ENCODE measurements around the gene HEATR9.

HEATR9 gene

DNA sequence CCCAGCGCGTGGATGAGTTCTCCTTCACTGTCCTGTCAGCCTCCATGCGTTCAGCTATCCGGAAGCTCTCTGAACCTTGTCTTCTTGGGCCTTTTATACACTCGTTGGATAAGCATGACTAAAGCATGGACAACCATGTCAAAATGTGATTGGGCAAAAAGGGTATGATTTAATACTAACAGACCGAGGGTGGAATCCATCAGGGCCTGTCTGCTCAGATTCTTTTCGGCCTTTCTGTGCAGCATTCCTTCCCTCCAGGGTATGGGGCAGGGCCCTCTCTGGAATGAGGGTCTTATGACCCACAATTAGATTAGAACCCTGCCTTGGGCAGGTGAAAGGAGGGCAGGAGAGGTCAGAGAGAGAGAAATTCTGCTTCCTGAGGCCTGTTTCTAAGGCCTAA is 25.5 kb upstream of the HEATR9 start:
- no peak for DNase-seq

DNA sequence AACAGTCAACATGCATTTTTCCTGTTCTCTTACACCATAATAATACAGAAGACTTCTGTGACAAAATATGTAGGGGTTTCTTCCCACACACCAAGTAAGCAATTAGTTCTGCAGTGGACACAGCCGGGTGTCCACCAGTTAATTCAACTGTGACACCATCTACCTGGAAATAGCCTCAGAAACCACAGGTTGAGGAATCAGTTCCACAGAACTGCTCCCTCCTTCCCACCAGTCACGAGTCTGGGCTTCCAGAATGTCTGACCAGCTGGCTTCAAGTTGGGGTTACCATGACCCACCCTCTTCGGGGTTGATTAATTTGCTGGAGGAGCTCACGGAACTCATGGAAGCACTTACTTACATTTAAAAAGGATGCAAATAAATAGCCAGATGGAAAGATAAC is 25.1 kb upstream of the HEATR9 start:
- DNase-seq, result no peak

DNA sequence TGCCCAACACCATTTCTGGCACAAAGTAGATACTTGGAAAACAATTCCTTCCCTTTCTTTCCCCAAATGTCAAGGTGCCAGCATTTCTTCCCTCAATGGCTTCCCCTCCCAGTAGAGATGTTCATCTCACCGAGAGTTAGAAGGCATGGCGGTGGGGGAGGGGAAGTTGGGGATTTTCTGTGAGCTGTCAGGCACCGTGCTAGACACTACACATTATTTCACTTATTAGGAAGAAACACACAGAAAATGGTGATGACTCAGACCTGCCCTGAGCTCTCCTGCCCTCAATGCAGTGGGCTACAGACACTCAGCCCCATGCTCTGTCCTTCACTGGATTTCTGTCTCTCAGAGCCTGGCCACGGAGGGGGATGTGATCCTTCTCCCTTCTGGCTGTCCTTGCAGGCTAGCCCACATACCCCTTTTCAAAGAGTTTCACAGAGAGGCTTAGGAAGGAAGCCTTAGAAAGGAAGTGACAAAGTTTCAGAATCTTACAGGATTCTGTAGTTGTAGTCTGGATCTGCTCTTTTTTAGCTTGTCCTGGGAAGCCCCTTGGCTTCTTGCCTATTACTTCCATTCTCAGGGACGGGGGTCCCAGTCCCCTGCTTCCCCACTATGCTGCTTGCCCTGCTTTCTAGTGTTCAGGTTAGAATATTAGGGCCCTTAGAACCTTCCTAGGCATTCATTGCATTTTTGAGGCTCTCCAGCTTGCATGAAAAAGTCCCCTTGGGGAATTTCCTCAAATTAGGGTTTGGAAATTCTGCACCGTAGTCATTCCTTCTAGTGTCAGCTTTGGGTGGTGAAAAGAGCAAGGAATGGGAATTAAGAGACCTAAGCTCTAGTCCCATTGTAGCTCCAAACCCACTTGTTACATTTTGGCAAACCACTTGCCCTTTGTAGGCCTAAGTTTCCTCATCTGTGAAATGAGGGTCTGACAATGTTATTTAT is 23.7 kb upstream of the HEATR9 start:
- DNase-seq, result peak; percentile 50 to 51

DNA sequence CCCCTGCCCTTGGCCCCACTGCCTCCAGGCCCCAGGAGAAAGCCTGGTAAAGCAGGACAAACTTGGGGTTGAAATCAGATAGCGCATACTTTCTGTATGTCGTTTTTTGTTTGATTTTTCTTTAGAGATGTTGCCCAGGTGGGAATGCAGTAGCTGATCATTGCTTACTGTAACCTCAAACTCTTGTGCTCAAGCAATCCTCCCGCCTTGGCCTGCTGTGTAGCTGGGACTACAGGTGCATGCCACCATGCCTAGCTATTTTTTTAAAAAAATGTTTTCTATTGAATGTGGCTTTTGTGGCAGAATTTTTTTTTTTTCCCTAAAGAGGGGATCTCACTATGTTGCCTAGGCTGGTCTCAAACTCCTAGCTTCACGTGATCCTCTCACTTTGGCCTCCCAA is 22.6 kb upstream of the HEATR9 start:
- DNase-seq, result no peak

DNA sequence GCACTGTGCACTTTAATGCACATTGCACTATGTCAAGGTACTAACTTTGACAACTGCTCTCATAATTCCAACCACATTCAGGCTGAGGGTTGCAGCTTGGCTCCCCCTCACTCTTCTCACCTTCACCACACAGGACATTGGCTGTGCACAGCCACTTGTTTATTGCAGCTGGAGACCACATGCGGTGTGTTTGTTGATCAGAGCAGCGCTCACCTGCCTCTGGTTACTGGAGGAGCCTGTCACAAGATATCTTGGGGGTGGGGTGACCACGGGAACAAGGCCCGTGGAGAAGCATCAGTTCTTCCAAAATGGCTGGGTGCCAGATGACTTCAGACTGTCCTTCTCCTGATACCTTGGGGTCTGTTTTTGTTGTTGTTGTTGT is 22.1 kb upstream of the HEATR9 start:
- no peak for DNase-seq

DNA sequence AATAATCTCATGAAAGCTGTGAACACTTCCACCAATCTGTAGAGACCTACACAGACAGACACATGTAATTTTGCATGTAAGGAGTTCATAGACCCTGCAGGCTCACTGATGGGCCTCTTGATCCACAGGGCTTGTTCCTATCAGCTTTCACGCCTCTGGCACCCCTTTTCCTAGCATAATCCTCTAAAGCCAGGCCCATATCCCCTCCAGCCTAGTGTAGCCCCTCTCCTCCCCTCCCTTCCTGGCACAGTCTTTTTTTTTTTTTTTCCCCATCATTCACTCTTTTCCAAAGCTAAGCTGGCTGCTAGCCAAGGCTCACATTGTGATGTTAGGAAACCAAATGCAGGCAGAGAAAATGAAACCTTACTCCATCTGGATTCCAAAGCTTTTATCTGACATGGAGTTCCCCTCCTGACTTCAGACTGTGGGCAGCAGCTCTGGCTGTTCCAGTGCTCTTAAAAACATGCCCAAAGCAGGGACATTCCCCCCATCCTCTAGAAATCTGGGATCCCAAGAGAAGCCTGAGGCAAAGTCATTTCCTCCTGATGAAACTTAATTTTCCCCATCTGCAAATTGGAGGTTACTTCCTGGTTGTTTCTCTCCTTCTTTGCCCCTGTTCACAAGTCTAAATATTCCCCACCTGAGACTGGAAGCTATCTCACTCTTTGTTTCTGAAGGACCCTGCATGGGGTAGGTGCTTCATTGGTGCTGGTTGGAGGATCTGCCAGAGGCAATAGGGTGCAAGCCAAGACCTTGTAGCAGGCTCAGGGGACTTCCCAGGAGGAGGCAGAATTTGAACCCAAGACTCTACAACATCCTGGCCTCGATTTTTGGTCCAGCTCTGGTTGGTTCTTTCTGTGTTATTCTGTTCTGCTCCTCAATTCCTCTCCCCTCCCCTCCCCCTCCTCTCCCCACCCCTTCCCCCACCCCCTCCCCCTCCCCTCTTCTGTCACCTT is 21.4 kb upstream of the HEATR9 start:
- no peak for DNase-seq

DNA sequence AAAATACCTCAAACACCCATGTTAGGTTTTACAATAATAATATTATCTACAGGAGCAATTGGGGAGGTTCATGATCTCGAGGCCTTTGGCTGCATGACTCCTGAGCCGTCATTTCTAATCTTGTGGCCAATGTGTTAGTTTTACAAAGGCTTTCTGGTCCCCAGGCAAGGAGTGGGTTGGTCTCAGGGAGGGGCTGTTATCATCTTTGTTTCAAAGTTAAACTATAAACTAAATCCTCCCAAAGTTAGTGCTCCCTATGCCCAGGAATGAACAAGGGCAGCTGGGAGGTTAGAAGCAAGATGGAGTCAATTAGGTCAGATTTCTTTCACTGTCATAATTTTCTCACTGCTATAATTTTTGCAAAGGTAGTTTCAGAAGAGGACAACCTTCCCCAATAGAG is 20.6 kb upstream of the HEATR9 start:
- no peak for DNase-seq

DNA sequence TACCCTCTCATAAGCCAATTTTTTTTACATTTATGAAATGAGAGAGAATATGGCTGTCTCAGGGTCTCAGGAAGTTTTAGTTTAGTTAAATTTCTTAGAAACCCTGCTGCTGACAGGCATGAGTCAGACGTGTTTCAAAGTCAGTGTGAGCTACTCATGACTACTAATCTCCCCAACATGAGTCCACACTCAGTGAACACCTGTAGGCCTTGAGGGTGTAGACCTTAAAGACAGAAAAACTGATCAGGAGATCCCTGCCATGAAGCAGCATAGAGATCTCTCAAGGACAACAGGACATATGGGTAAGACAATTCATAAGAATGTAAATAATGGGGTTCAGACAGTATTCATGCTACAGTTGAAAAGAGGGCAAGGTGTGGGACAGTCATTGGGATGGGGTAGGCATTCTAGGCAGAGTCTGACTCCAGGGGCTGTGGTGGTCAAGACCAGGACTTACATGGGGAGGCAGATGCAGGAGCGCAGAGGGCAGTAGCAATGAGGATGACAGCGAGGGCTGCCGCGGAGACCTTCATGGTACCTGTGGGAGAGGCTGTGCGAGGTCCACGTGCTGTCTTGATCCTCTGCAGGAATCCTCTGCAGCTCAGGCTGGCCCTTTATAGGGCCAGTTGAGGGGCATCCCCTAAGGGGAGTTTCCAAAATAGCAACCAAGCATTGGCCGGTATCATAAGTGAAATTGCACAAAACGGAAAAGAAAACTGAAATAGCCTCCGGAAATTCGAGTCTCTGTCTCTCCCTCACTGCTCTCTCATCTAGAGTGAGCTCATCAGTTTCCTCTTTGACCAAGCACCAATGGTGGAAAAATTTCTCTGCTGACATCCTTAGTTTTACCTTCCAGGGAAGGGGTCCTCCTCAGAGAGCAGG is 11.3 kb upstream of the HEATR9 start, which contains the start of gene CCL5:
Gene CCL5, minus strand, starts transcription at position 588 of the 882 bp plus-strand sequence.
- DNase-seq, result peak in 1 of 2 donors; percentile 41

DNA sequence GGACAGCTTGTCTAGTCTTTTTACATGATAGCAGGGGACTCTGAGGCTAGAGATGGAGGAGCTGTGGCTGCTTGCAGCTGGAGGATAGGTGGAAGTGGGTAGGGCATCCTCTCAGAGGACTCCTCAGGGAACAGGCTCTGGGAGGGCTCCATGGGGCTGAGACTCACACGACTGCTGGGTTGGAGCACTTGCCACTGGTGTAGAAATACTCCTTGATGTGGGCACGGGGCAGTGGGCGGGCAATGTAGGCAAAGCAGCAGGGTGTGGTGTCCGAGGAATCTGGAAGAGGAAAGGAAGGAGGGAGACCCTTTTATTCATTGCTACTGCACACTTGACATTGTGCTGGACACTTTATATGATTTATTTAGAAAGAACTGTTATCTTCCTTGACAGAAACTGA is 9.7 kb upstream of the HEATR9 start:
- DNase-seq, result no peak

DNA sequence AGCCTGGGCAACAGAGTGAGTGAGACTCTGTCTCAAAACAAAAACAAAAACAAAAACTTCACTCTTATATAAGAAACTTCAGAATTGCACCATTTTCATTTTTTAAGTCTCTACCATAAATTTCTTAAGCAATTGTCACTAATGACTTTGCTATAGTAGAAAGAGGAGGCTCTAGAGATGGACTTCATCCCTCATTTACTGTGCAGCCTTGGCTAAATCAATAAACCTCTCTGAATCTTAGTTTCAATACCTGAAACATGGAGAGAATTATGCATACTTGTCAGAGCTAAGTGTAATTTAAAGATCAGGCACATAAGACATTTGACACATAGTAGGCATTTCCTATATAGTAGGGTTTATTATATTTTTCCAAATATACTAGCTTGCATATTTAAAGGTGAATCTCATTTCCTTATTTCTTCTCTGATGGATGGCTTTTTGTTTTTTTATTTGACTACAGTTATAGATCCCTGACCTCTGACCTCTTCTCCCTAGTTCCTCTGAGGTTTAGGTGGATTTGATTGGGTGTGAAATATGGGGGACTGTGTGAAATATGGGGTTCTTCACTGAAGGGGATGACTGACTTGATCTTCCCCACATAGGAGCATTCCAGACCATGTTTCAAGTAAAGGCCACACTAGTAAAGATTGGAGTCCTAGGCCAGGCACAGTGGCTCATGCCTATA is 8.8 kb upstream of the HEATR9 start:
- no peak for DNase-seq

DNA sequence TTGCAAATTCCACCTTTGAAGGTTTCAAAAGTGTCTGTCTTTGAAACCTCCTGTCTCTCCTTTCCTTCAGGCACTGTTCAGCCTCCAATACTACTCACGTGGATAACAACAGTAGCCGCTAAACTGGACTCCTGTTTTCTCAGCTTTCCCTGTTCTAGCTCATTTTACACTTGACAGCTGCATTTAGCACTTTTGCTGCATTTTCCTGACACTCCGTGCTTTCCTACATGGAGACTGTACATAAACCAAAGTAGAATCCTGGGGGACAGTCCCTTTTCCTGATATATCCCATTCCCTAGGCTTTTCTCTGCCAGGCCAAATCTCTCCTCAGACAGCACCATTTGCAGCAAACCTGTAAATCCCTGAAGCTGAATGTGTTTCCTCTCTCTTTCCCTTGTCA is 7.8 kb upstream of the HEATR9 start:
- no peak for DNase-seq

DNA sequence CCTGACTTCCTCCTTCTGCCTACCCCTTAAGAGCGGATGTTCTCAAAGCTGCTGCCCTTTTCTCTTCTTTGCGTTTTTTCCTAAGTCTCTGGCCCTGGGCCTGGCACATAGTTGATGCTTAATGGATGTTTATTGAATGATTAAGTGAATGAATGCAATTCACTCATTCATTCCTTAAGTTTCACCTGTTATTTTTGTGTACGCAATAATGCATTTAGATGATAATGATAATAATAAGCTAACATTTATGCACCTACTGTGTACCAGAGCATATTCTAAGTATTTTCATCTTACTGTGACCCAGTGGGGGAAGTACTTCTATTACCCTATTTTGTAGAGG is 7.1 kb upstream of the HEATR9 start:
- DNase-seq, result no peak

DNA sequence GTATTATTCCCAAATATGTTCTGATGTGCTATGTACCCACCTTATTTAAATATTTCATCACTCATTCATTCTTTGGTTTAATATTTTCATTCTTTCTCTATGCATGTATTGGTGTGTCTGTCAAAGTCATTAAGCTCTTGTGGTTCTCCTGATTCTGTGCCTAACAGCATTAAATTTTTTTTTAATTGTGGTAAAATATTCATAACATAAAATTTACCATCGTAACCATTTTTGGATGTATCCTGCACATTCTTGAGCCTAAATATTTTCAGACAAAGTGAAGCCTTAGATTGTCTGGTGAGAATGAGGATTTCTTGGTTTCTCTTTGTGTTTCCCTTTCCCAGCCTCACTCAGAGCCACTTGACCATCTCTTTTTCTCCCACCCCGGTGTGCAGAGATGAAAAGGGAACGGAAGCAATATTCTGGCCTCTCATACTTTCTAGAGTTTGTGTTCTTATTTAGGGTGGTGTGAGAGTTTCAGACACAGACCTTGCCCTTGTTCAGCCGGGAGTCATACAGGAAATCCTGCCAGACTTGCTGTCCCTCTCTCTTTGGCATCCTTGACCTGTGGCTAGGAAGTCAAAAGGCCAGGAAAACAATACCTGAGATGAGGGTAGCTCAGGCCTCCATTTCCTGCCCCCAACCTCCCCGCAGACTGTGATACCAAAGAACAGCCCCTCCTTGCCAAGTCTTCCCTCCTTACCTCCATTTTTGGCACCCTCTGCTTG is 6.5 kb upstream of the HEATR9 start:
- DNase-seq, result no peak

DNA sequence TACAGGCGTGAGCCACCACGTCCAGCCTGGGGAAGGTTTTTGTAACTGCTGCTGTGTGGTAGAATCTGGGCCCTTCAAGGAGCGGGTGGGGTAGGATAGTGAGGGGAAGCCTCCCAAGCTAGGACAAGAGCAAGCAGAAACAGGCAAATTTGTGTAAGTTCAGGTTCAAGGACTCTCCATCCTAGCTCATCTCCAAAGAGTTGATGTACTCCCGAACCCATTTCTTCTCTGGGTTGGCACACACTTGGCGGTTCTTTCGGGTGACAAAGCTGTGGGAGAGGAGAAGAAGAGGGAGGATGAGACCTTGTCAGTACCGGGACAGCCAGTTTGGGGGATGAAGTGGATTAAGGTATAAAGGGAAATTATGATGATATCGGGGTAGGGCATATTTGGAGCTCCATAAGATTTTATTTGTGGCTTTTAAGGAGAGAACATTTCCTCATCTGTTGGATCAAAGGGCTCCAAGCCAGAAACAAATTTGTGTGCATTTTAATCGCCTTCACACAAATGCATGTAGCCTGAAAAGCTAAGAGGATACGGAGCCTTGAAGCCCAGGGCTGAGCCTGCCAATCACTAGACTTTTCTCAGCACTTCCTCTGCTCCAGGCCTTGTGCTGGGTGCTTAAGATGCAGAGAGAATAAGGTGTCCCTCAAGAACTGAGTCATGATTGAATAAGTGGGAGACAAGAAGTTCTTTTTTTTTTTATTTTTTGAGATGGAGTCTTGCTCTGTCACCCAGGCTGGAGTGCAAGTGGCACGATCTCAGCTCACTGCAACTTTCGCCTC is 3.7 kb upstream of the HEATR9 start:
- DNase-seq, result no peak

DNA sequence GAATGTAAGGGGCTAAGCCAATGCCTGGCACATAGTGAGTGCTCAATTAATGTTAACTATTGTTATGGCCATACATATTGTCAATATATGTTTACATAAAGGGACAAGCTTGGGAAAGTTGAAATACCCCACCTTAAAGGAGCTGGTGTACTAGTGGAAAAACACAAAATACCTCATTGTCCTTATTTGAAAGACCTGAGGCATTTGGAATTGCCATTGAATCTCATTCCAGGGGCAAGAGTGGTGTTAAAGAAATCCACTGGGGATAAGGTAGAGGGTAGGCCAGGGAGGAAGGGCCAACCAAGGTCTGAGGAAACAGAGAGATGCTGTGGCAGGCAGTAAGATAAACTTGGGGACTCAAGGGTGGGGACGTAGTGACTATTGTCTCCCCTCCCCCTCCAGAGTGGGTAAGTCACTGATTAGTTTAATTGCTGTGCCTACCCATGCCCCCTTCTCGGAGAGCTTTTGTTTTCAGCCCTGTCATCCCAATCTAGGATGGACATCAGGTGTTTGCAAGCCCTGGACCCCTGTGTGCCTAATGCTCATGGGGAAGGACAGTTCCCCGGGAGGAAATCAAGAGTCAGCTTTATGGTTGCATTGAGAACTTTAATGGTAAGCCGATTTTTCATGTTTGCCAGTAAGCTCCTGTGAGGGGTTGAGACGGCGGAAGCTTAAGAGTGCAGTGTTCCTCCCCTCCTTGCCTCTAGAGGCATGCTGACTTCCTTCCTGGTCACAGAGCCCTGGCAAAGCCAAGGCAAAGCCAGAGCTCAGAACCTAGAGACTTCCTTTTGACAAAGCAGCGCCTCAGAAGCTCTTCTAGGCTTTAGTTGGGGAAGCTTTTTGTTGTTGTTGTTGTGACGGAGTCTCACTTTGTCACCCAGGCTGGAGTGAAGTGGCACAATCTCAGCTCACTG is 2.5 kb upstream of the HEATR9 start:
- DNase-seq, result no peak

DNA sequence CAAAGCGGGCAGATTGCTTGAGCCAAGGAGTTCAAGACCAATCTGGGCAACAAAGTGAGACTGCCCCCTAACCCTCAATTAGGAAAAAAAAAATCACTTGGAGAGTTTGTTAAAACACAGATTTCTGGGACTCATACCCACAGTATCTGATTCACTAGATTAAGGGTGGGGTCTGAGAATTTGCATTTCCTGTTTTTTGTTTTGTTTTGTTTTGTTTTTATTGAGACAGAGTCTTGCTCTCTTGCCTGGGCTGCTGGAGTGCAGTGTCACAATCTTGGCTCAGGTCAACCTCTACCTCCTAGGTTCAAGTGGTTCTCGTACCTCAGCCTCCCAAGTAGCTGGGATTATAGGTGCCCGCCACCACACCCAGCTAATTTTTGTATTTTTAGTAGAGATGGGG is 1.1 kb downstream of the HEATR9 start:
- no peak for DNase-seq

DNA sequence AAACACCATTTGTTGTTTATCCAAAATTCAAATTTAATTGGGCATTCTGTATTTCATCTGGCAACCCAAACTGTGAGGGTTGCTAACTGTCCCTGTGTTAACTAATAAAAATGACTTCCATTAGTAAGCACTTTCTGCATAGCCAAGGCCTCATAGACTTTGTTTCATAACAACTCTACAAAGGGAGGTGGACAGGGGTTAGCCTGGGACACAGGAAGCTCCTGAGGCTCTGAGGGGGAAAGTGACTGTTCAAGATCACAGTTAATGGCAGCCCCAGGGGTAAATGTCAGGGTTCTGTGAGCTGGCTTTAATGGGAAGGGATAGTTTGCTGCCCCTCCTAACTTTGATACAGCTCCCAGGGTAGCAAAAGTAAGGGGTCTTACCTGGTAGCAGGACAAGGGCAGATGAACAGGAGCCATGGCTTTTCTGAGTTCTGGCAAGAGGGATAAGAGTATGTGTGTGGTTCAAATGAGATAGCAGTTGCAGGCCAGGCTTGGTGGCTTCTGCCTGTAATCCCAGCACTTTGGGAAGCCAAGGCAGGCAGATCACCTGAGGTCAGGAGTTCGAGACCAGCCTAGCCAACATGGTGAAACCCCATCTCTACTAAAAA is 2.2 kb downstream of the HEATR9 start:
- no peak for DNase-seq

DNA sequence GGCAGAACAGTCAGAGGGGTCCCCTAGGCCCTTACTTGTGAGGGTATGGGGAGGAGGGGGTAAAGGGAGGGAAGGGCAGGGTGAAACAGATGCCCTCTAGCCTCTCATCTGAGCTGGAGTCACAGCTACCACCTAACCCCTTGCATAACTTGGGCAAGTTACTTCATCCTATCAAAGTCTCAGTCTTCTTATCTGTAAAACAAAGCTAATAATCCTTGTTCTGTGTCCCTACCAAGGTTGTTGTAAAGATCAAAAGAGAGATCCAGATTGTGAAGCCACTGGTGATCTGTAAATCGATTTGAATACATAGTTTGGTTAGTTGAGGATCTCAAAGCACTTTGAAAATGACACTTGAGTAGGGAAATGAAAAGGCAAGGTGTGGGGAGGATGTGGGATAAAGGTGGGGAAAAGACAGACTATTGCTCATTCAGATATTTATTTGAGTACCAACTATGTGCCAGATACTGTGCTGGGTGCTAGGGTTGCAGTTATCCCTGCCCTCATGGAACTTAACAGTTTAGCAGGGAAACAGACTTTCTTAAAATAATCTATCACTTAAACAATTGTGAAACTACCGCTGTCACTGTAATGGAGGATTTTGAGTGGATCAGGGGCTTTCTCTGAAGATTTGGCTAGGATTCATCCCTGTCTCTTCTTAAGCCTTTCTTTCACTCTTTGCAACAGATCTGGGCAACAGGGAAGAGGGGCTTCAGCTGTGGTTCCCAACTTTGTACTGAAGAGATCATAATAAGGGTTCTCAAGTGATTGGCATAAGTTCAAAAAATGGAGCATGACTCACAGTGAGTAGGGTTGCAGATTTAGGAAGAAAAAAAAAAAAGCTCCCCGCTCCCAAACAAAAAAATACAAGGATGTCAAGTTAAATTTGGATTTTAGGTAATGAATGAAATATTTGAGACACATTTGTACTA is 3.0 kb downstream of the HEATR9 start:
- no peak for DNase-seq

Data from stimulated activated CD4-positive, alpha-beta T cell treated with anti-CD3 and anti-CD28 coated beads, Interleukin-2, amount 100 ng/mL, for 48 hours (primary cell).